ENCODE measurements around the gene GOLGA8B. TPM values are rescaled to one million over a fixed set of nuclear protein-coding genes. Genes with fewer than 3 reads are reported as not detected.
"Not testable (repeated sequence)": the region's sequence is repeated elsewhere in the genome, so short reads cannot be mapped to it uniquely, and the experiment has no call there.

Gene GOLGA8B
- total and polyA plus RNA-seq, 7 experiments from 2014 or later = 2.5 to 393 (median 300) TPM

- ATAC-seq; H3K9me3 ChIP-seq (ENCODE audit: control insufficient read depth in 2 of 3, low read length in 3 of 3); H3K27me3 Mint-ChIP-seq; H3K4me1 ChIP-seq (ENCODE audit: control insufficient read depth in 2 of 2, insufficient read depth in 2 of 2, low read length in 2 of 2); H3K4me3 ChIP-seq (ENCODE audit: low read length); POLR2A ChIA-PET; H3K4me1 Mint-ChIP-seq; H3K4me3 Mint-ChIP-seq; DNase-seq; CTCF ChIA-PET; H3K27ac ChIP-seq (ENCODE audit: low read depth, low read length); H3K9me3 Mint-ChIP-seq; intact Hi-C loops (cut with micrococcal nuclease); H3K36me3 ChIP-seq (ENCODE audit: control insufficient read depth in 2 of 3, insufficient read depth in 3 of 3, low read length in 3 of 3); H3K36me3 Mint-ChIP-seq; H3K27me3 ChIP-seq (ENCODE audit: control insufficient read depth in 2 of 2, insufficient read depth in 2 of 2, low read length in 2 of 2); H3K27ac Mint-ChIP-seq: not testable (repeated sequence)
Observed at GRCh38 chr15:34554716-34555115, 28.7 kb downstream of the GOLGA8B start.

DNA sequence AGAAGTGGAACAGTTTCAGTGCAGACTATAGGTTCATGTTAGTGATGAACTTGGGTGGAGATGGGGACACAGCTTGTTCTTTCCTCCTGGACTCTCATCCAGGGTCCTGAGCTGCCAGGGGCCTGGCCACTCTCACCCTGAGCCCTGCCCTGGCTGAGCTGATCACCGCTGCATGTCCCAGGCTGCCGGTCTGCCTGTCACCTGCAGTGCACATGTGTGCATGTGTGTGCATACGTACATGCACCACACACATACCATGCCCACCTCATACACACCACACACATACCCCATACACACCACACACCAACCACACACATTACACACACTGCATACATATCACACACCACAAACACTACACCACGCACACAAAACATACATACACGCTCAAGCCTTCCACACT is 29.3 kb downstream of the GOLGA8B start:
- DNase-seq; H3K36me3 Mint-ChIP-seq; H3K36me3 ChIP-seq (ENCODE audit: control insufficient read depth in 2 of 3, insufficient read depth in 3 of 3, low read length in 3 of 3); H3K27ac ChIP-seq (ENCODE audit: low read depth, low read length); H3K27me3 ChIP-seq (ENCODE audit: control insufficient read depth in 2 of 2, insufficient read depth in 2 of 2, low read length in 2 of 2); H3K9me3 Mint-ChIP-seq; H3K4me1 Mint-ChIP-seq; H3K4me1 ChIP-seq (ENCODE audit: control insufficient read depth in 2 of 2, insufficient read depth in 2 of 2, low read length in 2 of 2); CTCF ChIA-PET; POLR2A ChIA-PET; H3K27me3 Mint-ChIP-seq; H3K9me3 ChIP-seq (ENCODE audit: control insufficient read depth in 2 of 3, low read length in 3 of 3); H3K4me3 Mint-ChIP-seq; H3K4me3 ChIP-seq (ENCODE audit: low read length); intact Hi-C loops (cut with micrococcal nuclease): not testable (repeated sequence)
- ATAC-seq = peak; percentile 30
- peak overlapping the region in 4 of 9 donors; percentile 58 to 93 (median 70) for H3K27ac Mint-ChIP-seq

DNA sequence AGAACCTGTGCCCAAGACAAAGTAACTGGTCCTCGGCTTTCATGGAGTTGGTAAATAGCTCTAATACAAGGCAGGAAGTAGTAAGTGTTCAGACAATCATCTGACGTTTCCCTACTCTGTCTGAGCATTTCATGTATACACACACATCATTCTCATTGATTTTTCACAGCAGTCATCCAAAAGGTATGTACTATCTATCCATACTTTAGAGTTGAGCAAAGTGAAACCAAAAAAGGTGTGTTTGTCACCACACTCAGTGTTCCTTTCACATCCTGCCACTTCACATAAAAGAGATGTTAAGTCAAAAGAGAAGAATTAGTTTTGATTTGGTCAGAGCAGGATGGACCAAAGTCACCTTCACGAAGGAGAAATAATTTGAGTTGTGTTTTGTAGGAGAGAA is 33.3 kb downstream of the GOLGA8B start:
- H3K4me3 Mint-ChIP-seq; H3K27ac Mint-ChIP-seq; intact Hi-C loops (cut with micrococcal nuclease); H3K36me3 ChIP-seq (ENCODE audit: control insufficient read depth in 2 of 3, insufficient read depth in 3 of 3, low read length in 3 of 3); DNase-seq; H3K27ac ChIP-seq (ENCODE audit: low read depth, low read length); H3K36me3 Mint-ChIP-seq; H3K4me1 ChIP-seq (ENCODE audit: control insufficient read depth in 2 of 2, insufficient read depth in 2 of 2, low read length in 2 of 2); POLR2A ChIA-PET; H3K27me3 ChIP-seq (ENCODE audit: control insufficient read depth in 2 of 2, insufficient read depth in 2 of 2, low read length in 2 of 2); H3K27me3 Mint-ChIP-seq; H3K9me3 Mint-ChIP-seq; H3K4me1 Mint-ChIP-seq; H3K4me3 ChIP-seq (ENCODE audit: low read length); CTCF ChIA-PET; H3K9me3 ChIP-seq (ENCODE audit: control insufficient read depth in 2 of 3, low read length in 3 of 3): not testable (repeated sequence)
- peak; percentile 40 for ATAC-seq

DNA sequence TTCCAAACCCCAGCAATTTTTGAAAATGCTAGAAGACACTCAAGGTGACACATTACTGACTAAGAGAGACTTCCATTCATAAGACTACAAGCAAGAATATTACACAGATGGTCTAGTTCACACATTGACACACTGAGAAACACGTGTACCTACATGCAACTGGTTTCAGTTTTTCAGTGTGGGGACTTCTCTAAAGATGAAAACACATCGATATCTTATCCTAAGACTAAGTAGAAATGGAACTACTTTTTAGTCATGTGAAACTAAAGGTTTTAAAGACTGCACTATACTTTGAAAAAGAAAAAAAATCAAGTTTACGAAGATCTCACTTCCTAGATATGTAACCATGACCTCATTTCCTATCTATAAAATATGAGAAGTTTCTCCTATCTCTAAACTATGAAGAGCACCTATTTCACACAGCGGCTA is 34.1 kb downstream of the GOLGA8B start:
- H3K4me1 Mint-ChIP-seq; DNase-seq; H3K27me3 ChIP-seq (ENCODE audit: control insufficient read depth in 2 of 2, insufficient read depth in 2 of 2, low read length in 2 of 2); H3K9me3 Mint-ChIP-seq; H3K4me3 ChIP-seq (ENCODE audit: low read length); H3K27ac Mint-ChIP-seq; H3K27ac ChIP-seq (ENCODE audit: low read depth, low read length); H3K4me1 ChIP-seq (ENCODE audit: control insufficient read depth in 2 of 2, insufficient read depth in 2 of 2, low read length in 2 of 2); CTCF ChIA-PET; H3K4me3 Mint-ChIP-seq; ATAC-seq; H3K36me3 ChIP-seq (ENCODE audit: control insufficient read depth in 2 of 3, insufficient read depth in 3 of 3, low read length in 3 of 3); POLR2A ChIA-PET; H3K9me3 ChIP-seq (ENCODE audit: control insufficient read depth in 2 of 3, low read length in 3 of 3); H3K27me3 Mint-ChIP-seq; intact Hi-C loops (cut with micrococcal nuclease); H3K36me3 Mint-ChIP-seq: not testable (repeated sequence)

- H3K36me3 ChIP-seq (ENCODE audit: control insufficient read depth in 2 of 3, insufficient read depth in 3 of 3, low read length in 3 of 3); H3K36me3 Mint-ChIP-seq; H3K9me3 ChIP-seq (ENCODE audit: control insufficient read depth in 2 of 3, low read length in 3 of 3); H3K9me3 Mint-ChIP-seq; H3K27me3 ChIP-seq (ENCODE audit: control insufficient read depth in 2 of 2, insufficient read depth in 2 of 2, low read length in 2 of 2); POLR2A ChIA-PET; H3K4me3 ChIP-seq (ENCODE audit: low read length); H3K4me3 Mint-ChIP-seq; ATAC-seq; H3K27ac Mint-ChIP-seq; DNase-seq; intact Hi-C loops (cut with micrococcal nuclease); CTCF ChIA-PET; H3K27ac ChIP-seq (ENCODE audit: low read depth, low read length); H3K27me3 Mint-ChIP-seq; H3K4me1 Mint-ChIP-seq; H3K4me1 ChIP-seq (ENCODE audit: control insufficient read depth in 2 of 2, insufficient read depth in 2 of 2, low read length in 2 of 2): not testable (repeated sequence)
Observed at GRCh38 chr15:34543860-34544649, 39.4 kb downstream of the GOLGA8B start.

GRCh38 chr15:34535857-34536256 is 47.6 kb downstream of the GOLGA8B start:
- H3K4me3 Mint-ChIP-seq; DNase-seq; H3K4me1 ChIP-seq (ENCODE audit: control insufficient read depth in 2 of 2, insufficient read depth in 2 of 2, low read length in 2 of 2); H3K9me3 ChIP-seq (ENCODE audit: control insufficient read depth in 2 of 3, low read length in 3 of 3); H3K4me3 ChIP-seq (ENCODE audit: low read length); H3K27ac Mint-ChIP-seq; H3K36me3 ChIP-seq (ENCODE audit: control insufficient read depth in 2 of 3, insufficient read depth in 3 of 3, low read length in 3 of 3); CTCF ChIA-PET; POLR2A ChIA-PET; H3K4me1 Mint-ChIP-seq; H3K27me3 ChIP-seq (ENCODE audit: control insufficient read depth in 2 of 2, insufficient read depth in 2 of 2, low read length in 2 of 2); H3K27ac ChIP-seq (ENCODE audit: low read depth, low read length); H3K9me3 Mint-ChIP-seq; H3K36me3 Mint-ChIP-seq; H3K27me3 Mint-ChIP-seq; ATAC-seq; intact Hi-C loops (cut with micrococcal nuclease): not testable (repeated sequence)
